Mucosa of descending colon (tissue), 3 donors: ENCODE results near the gene TSPAN15. TPM values are rescaled to one million over a fixed set of nuclear protein-coding genes. Genes with fewer than 3 reads are reported as not detected.

Source experiments
- ATAC-seq: fragments of 200-7000 bp; cut with Tn5 transposase; one replicate; pipeline ENCODE4 v1.9.1; 2020; ENCODE audit warnings: mild to moderate bottlenecking, moderate library complexity
- DNase-seq, 3 donors: peaks; one replicate each; pipeline ENCODE4 v3.0.0-alpha.2; 2020
- H3K36me3 ChIP-seq: fragments of 200-600 bp; one replicate; pipeline ENCODE4 v1.8.0; 2021; ENCODE audit warnings: low read depth, mild to moderate bottlenecking
- H3K4me1 ChIP-seq: fragments of 200-600 bp; one replicate; pipeline ENCODE4 v1.8.0; 2021; ENCODE audit warnings: low read depth, mild to moderate bottlenecking
- H3K4me3 ChIP-seq: fragments of 200-600 bp; one replicate; pipeline ENCODE4 v1.8.0; 2021; ENCODE audit warnings: mild to moderate bottlenecking
- H3K9me3 ChIP-seq: fragments of 200-600 bp; one replicate; pipeline ENCODE4 v1.8.0; 2021; ENCODE audit warnings: mild to moderate bottlenecking
- CTCF ChIP-seq: fragments of 200-600 bp; IDR thresholded peaks from one replicate; pipeline ENCODE4 v1.8.0; 2022; ENCODE audit warnings: antibody characterized with exemption, mild to moderate bottlenecking
- intact Hi-C, 2 donors: fragments of 100-400 bp; cut with DNase I in 1 of 2; cut with micrococcal nuclease in 1 of 2; formaldehyde crosslinking; loops; one replicate each; pipeline versions ENCODE4 v1.11.0 to v1.11.1; 2022; cut with DNase I, micrococcal nuclease
- total RNA-seq, 3 donors: library from RNA; stranded (reverse); fragmentation: NEBNext Ultra II Directional in 2 of 3; extraction: Animal tissue kit (Norgen Biotek cat#: 25700) in 2 of 3; gene quantifications; one replicate each; pipeline versions ENCODE4 v1.2.1 to v1.2.4, GENCODE V29; 2021 to 2023
- donor health status: DM: no; HTN: no; CAD: no; lungs with moderate emphysema.
- donor health status: DM: no; HTN: no; CAD: no.
- donor health status: DM: no; HTN: yes; CAD: no.

Gene TSPAN15
- total RNA-seq, 3 donors from 2014 or later, result 118 to 183 (median 139) TPM

GRCh38 chr10:69489506-69490090 is 38.3 kb downstream of the TSPAN15 start:
- intact Hi-C loops, result no loop called here
- Histone ChIP-seq H3K4me3 (no peak overlapping the region), H3K36me3 (peaks cover 3% of the 10 kb centered on the region), H3K4me1 (no peaks in the 10 kb centered on the region), H3K9me3 (peaks cover 11% of the 10 kb centered on the region)
- DNase-seq (no peak), ATAC-seq (no peak)
- no peak for TF ChIP-seq CTCF

GRCh38 chr10:69490876-69491275 is 39.6 kb downstream of the TSPAN15 start:
- DNase-seq (no peak), ATAC-seq (no peak)

GRCh38 chr10:69491611-69492010 is 40.3 kb downstream of the TSPAN15 start:
- intact Hi-C loops, result no loop called here
- TF ChIP-seq CTCF, result no peak
- Histone ChIP-seq H3K4me1 (no peaks in the 10 kb centered on the region), H3K9me3 (peaks cover 11% of the 10 kb centered on the region), H3K4me3 (no peak overlapping the region), H3K36me3 (peaks cover 4% of the 10 kb centered on the region)
- ATAC-seq (no peak), DNase-seq (no peak)

More at GRCh38 chr10:69490876-69491275, 39.6 kb downstream of the TSPAN15 start:
- Histone ChIP-seq H3K4me3 (no peak overlapping the region), H3K9me3 (peaks cover 11% of the 10 kb centered on the region), H3K4me1 (no peaks in the 10 kb centered on the region), H3K36me3 (peaks cover 4% of the 10 kb centered on the region)
- TF ChIP-seq CTCF, result no peak
- intact Hi-C loops, result no loop called here

GRCh38 chr10:69492091-69492745 is 41.0 kb downstream of the TSPAN15 start:
- Histone ChIP-seq H3K36me3 (peaks cover 4% of the 10 kb centered on the region), H3K9me3 (peaks cover 11% of the 10 kb centered on the region), H3K4me3 (no peak overlapping the region), H3K4me1 (no peaks in the 10 kb centered on the region)
- peak in 1 of 3 donors; percentile 27 for DNase-seq
- ATAC-seq, result no peak
- intact Hi-C loops, result no loop called here
- no peak for TF ChIP-seq CTCF

- TF ChIP-seq CTCF, result no peak
- Histone ChIP-seq H3K9me3 (peaks cover 10% of the 10 kb centered on the region), H3K4me1 (no peaks in the 10 kb centered on the region), H3K4me3 (no peak overlapping the region), H3K36me3 (peaks cover 4% of the 10 kb centered on the region)
- DNase-seq, result no peak
- intact Hi-C loops, result no loop called here
- no peak for ATAC-seq
Observed at GRCh38 chr10:69492746-69493462, 41.6 kb downstream of the TSPAN15 start.
